Neural progenitor cell (in vitro differentiated cells): ENCODE measurements around the gene SBF1.
"Not testable (repeated sequence)": the region's sequence is repeated elsewhere in the genome, so short reads cannot be mapped to it uniquely, and the experiment has no call there.

ENCODE experiments used
- CTCF ChIP-seq: fragments of 200-600 bp; sonication (generic); IDR thresholded peaks from 2 replicates; pipeline ENCODE4 v1.5.1; 2017; ENCODE audit warnings: antibody characterized with exemption, mild to moderate bottlenecking
- EZH2 ChIP-seq: fragments of 200-600 bp; sonication (generic); IDR thresholded peaks from 2 replicates; pipeline ENCODE4 v1.6.1; 2017; ENCODE audit warnings: antibody characterized with exemption, mild to moderate bottlenecking, moderate library complexity

- not testable (repeated sequence) for TF ChIP-seq CTCF, EZH2
These were observed 65.9 kb downstream of the SBF1 start for GRCh38 chr22:50408954-50409353.
